Right lobe of liver (tissue), 6 donors: ENCODE data around the gene HCN1. TPM values are rescaled to one million over a fixed set of nuclear protein-coding genes. Genes with fewer than 3 reads are reported as not detected.

Experiments used
- ATAC-seq, 4 donors: fragments of 200-7000 bp; cut with Tn5 transposase; one replicate each; pipeline ENCODE4 v1.9.1; 2020; ENCODE audit warnings: mild to moderate bottlenecking in 4 of 4, moderate library complexity in 4 of 4
- DNase-seq, 3 donors: peaks; one replicate each; pipeline ENCODE4 v3.0.0-alpha.2; 2020
- H3K27ac ChIP-seq, 3 donors: fragments of 200-600 bp; one replicate each; pipeline ENCODE4 v1.8.0; 2022
- H3K27me3 ChIP-seq, 2 donors: fragments of 200-600 bp; one replicate each; pipeline ENCODE4 v1.8.0; 2022
- H3K36me3 ChIP-seq, 4 donors: fragments of 200-600 bp; sonication (generic) in 1 of 4; one replicate each; pipeline versions ENCODE4 v1.5.1 to v1.8.0; 2017 to 2022; ENCODE audit warnings: control low read depth in 1 of 4
- H3K4me1 ChIP-seq, 4 donors: fragments of 200-600 bp; sonication (generic) in 1 of 4; one replicate each; pipeline versions ENCODE4 v1.5.1 to v1.8.0; 2017 to 2022; ENCODE audit warnings: control low read depth in 1 of 4
- H3K4me3 ChIP-seq, 3 donors: fragments of 200-600 bp; one replicate each; pipeline ENCODE4 v1.8.0; 2022
- H3K9me3 ChIP-seq, 4 donors: fragments of 200-600 bp; sonication (generic) in 1 of 4; one replicate each; pipeline versions ENCODE4 v1.5.1 to v1.8.0; 2017 to 2022; ENCODE audit warnings: control low read depth in 1 of 4
- CTCF ChIP-seq, 4 donors: fragments of 200-600 bp in 3 of 4; fragments of 450-650 bp in 1 of 4; IDR thresholded peaks; one replicate each; pipeline versions ENCODE4 v1.5.1 to v1.8.0; 2016 to 2022; ENCODE audit warnings: antibody characterized with exemption in 4 of 4, mild to moderate bottlenecking in 2 of 4
- POLR2A ChIP-seq: fragments of 450-650 bp; IDR thresholded peaks from one replicate; pipeline ENCODE4 v1.6.1; 2017; ENCODE audit warnings: antibody characterized with exemption, mild to moderate bottlenecking
- WGBS: methylation state at CpG from one replicate; pipeline ENCODE4 v1.1.6; 2018; ENCODE audit warnings: low coverage, low lambda C conversion rate; ENCODE audit not compliant: insufficient coverage; ENCODE audit errors: missing lambda C conversion rate; 5-methylcytosine and 5-hydroxymethylcytosine counted together
- intact Hi-C, 2 donors: fragments of 100-400 bp; cut with DNase I; formaldehyde crosslinking; loops; one replicate each; pipeline versions ENCODE4 v1.11.2 to v1.14.1; 2022
- total RNA-seq, 6 experiments: library from RNA; depleted of rRNA in 2 of 6; stranded (reverse); fragments of >200 nt in 2 of 6; fragmentation: NEBNext Ultra II Directional in 3 of 6; extraction: Animal tissue kit (Norgen Biotek cat#: 25700) in 3 of 6; gene quantifications; one replicate each; pipeline versions ENCODE4 v1.1.0 to v1.2.4, GENCODE V29; 2016 to 2023
- donor health status: DM: no; HTN: yes; CAD: no.
- donor health status: DM: no; HTN: no; CAD: no.
- donor health status: DM: no; HTN: no; CAD: no.
- donor health status: DM: no; HTN: yes; CAD: no.
- donor health status: DM: no; HTN: yes; CAD: no.

The HCN1 gene
- total RNA-seq, 6 experiments from 2014 or later = 0.09 to 0.12 TPM; not detected in 4

GRCh38 chr5:45692481-45692880 is 3.7 kb downstream of the HCN1 start:
- Histone ChIP-seq H3K4me3 (no peak overlapping the region), H3K27ac (no peak overlapping the region), H3K27me3 (peaks cover 0 to 14% of the 10 kb centered on the region in 2 donors), H3K9me3 (no peaks in the 10 kb centered on the region), H3K4me1 (peaks cover 0 to 6% (median 0%) of the 10 kb centered on the region in 4 donors), H3K36me3 (no peaks in the 10 kb centered on the region)
- ATAC-seq (no peak), DNase-seq (no peak)
- 38% methylated on average over 3 of the region's 3 CpGs for WGBS
- intact Hi-C loops = no loop called here
- no peak for TF ChIP-seq POLR2A
- TF ChIP-seq CTCF (IDR thresholded peaks at IDR 0.05) = no peak

DNA sequence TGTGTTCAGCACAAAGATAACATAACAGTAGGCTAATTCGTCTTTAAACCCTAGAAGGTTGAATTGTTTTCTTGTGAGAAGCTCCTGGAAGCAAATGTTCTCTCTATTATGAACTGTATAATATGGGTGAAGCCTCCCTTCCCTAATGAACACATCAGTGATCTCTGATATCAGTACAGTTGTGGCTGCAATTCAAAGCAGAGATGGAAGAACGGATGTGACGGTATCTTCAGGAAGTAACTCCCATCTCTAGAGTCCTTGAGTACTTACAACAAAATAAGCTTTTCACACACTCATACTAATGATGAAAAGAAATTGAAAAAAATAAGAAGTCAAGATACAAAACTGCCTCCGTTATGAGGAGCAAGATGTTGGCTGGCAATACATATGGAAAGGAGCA is 4.5 kb downstream of the HCN1 start:
- DNase-seq (no peak), ATAC-seq (no peak)
- intact Hi-C loops = no loop called here
- no peak for TF ChIP-seq CTCF (IDR thresholded peaks at IDR 0.05)
- TF ChIP-seq POLR2A = no peak
- H3K27me3 ChIP-seq = peaks cover 0 to 14% of the 10 kb centered on the region in 2 donors
- WGBS = 49% methylated on average over 4 of the region's 4 CpGs
- peaks cover 0 to 6% (median 0%) of the 10 kb centered on the region in 4 donors for H3K4me1 ChIP-seq
- no peaks in the 10 kb centered on the region for H3K9me3 ChIP-seq
- no peaks in the 10 kb centered on the region for H3K36me3 ChIP-seq
- no peak overlapping the region for H3K4me3 ChIP-seq
- no peak overlapping the region for H3K27ac ChIP-seq

DNA sequence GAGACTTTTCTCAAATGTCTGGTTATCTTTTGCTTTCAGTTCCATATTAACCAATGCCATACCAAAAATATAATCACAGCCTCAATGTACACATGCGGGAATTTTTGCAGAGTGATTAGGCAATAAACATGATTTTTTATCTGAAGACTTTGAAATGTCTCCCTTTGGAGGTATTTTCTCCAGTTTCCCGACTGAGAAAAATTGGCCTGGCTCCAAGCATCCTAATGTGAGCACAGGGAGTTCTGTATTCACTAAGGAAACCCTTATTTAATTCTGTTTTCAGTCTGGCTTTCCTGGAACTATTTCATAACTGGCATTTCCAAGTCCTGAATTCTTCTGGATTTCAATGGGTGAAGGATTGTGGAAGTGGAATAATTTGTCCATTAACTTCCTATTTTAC is 8.5 kb downstream of the HCN1 start:
- intact Hi-C loops = no loop called here
- no peak for ATAC-seq
- Histone ChIP-seq H3K9me3 (no peaks in the 10 kb centered on the region), H3K4me3 (no peak overlapping the region), H3K36me3 (no peaks in the 10 kb centered on the region), H3K27me3 (no peaks in the 10 kb centered on the region), H3K4me1 (no peaks in the 10 kb centered on the region), H3K27ac (no peak overlapping the region)
- 37% methylated on average over 2 of the region's 2 CpGs for WGBS
- no peak for DNase-seq
- TF ChIP-seq POLR2A (no peak), CTCF (IDR thresholded peaks at IDR 0.05) (no peak)

DNA sequence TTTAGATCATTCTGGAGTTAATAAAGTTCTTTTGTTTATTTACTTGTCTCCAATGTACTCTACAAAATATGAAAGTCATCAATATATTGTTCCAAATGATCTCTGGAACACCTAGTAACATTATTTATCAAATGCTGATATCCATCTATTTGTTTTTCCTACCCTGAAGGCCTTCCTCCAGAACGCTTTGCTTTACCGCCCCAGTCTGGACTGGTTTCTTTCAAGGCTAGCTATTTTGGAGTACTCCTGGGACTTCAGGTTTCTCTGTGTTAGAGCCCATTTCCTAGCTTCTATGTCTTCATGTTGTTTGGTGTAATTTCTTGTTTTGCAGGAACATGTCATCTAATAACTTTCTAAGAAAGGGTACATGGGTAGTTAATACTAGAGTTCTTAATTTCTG is 9.6 kb downstream of the HCN1 start:
- intact Hi-C loops = no loop called here
- DNase-seq (no peak), ATAC-seq (no peak)
- Histone ChIP-seq H3K27ac (no peak overlapping the region), H3K4me3 (no peak overlapping the region), H3K36me3 (no peaks in the 10 kb centered on the region), H3K4me1 (no peaks in the 10 kb centered on the region), H3K27me3 (no peaks in the 10 kb centered on the region), H3K9me3 (no peaks in the 10 kb centered on the region)
- TF ChIP-seq POLR2A (no peak), CTCF (IDR thresholded peaks at IDR 0.05) (no peak)
- 59% methylated on average over 2 of the region's 2 CpGs for WGBS

- Histone ChIP-seq H3K4me1 (no peaks in the 10 kb centered on the region), H3K36me3 (no peaks in the 10 kb centered on the region), H3K27me3 (no peaks in the 10 kb centered on the region), H3K9me3 (no peaks in the 10 kb centered on the region), H3K4me3 (no peak overlapping the region), H3K27ac (no peak overlapping the region)
- intact Hi-C loops = no loop called here
- DNase-seq (no peak), ATAC-seq (no peak)
- TF ChIP-seq POLR2A (no peak), CTCF (IDR thresholded peaks at IDR 0.05) (no peak)
These were observed 12.1 kb downstream of the HCN1 start for GRCh38 chr5:45684118-45684517.
